ENCODE results near the gene ZFHX3.

DNA sequence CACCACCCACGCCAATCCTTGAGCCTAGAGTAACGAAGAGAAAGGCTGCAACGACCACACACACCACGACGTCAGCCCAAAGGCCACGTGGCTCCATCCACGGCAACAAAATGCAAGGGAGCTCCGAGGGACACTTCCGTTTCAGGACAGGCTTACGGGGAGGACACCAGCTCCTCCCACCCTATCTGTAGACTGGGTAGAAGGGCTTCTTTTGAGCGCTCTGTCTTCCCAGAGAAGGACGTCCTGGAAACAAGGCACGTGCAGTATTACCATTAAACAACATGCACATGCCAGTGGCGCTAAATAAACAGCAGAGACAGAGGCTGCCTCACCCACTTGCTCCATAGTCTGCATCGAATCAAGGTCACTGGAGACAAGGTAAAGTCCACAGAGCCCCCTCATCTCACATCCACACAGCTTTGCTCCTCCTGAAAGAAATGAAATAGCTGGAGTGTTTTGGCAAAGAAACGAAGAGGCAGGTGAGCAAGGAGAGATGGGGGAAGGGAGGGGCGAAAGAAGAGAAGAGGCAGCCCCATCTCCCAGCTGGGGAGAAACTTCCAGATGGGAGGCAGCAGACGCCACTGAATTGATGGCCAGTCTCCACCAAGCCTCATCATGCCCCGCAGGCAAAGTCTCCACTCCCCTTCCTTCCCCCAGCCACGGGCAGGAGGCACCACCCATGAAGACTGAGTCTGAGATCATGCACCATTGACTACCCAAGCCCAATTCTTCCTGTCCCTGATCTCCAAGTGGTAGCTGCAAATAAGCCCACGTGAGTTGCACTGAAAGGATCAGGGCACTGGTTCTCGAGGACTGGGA lies 24.0 kb downstream of the ZFHX3 start:
- TF ChIP-seq, protein P1, sequence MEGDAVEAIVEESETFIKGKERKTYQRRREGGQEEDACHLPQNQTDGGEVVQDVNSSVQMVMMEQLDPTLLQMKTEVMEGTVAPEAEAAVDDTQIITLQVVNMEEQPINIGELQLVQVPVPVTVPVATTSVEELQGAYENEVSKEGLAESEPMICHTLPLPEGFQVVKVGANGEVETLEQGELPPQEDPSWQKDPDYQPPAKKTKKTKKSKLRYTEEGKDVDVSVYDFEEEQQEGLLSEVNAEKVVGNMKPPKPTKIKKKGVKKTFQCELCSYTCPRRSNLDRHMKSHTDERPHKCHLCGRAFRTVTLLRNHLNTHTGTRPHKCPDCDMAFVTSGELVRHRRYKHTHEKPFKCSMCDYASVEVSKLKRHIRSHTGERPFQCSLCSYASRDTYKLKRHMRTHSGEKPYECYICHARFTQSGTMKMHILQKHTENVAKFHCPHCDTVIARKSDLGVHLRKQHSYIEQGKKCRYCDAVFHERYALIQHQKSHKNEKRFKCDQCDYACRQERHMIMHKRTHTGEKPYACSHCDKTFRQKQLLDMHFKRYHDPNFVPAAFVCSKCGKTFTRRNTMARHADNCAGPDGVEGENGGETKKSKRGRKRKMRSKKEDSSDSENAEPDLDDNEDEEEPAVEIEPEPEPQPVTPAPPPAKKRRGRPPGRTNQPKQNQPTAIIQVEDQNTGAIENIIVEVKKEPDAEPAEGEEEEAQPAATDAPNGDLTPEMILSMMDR (IDR thresholded peaks at IDR 0.05 in 8 of 11, conservative IDR thresholded peaks at IDR 0.05 in 3 of 11) = no peak
- TF ChIP-seq POLR2A (IDR thresholded peaks at IDR 0.05) = no peak
